ENCODE data around the gene SOWAHA. TPM values are rescaled to one million over a fixed set of nuclear protein-coding genes. Genes with fewer than 3 reads are reported as not detected.

The SOWAHA gene
- total and polyA plus RNA-seq, 2 experiments from 2014 or later = not detected

GRCh38 chr5:132812123-132812765, 858 bp upstream of the SOWAHA start:
- H3K9ac ChIP-seq = no peak overlapping the region

GRCh38 chr5:132813599-132814502, 749 bp downstream of the SOWAHA start:
- H4K20me1 ChIP-seq (ENCODE audit: insufficient read depth) = no peaks in the 10 kb centered on the region
- peaks cover 8% of the 10 kb centered on the region; the same call in 1 of the 2 replicates for H3K4me1 ChIP-seq (ENCODE audit: insufficient read depth)
- in situ Hi-C loops (cut with MboI) = loop anchor here (25.0 kb wide), 1 partner anchor 427 kb away; no protein-coding TSS in a partner anchor
- H3K9me3 ChIP-seq (ENCODE audit: low read depth) = no peaks in the 10 kb centered on the region
- peaks cover 10% of the 10 kb centered on the region for H3F3A ChIP-seq (ENCODE audit: insufficient read depth)
- peak; percentile 47 for DNase-seq
- TF ChIP-seq EZH2 (IDR thresholded peaks at IDR 0.05; ENCODE audit: insufficient read depth, poor library complexity, severe bottlenecking) (no peak), EZH2phosphoT487 (IDR thresholded peaks at IDR 0.05; ENCODE audit: insufficient read depth, low read depth) (0 out of 2 replicates have a peak, but pooled peaks have one; percentile 26)
- peaks cover 23% of the 10 kb centered on the region for H3K27me3 ChIP-seq (replicated peaks; ENCODE audit: insufficient read depth)
- H3K4me2 ChIP-seq (ENCODE audit: unreplicated experiment) = no peak overlapping the region
- no peaks in the 10 kb centered on the region for H3K9me2 ChIP-seq (ENCODE audit: insufficient read depth)
- peak overlapping the region; percentile 34; the same call in 1 of the 2 replicates for H3K4me3 ChIP-seq
- no peaks in the 10 kb centered on the region for H3K36me3 ChIP-seq (ENCODE audit: low read depth)
- 9% methylated on average over 73 to 88 of the region's 110 CpGs for WGBS, 2 experiments (ENCODE audit: low coverage in 1 of 2, low lambda C conversion rate in 2 of 2, missing lambda C conversion rate in 2 of 2)
- no peak overlapping the region for H3K27ac ChIP-seq
- peak overlapping the region; percentile 63 for H2AFZ ChIP-seq
- H3K9ac ChIP-seq = no peak overlapping the region
- no peaks in the 10 kb centered on the region for H3K79me2 ChIP-seq (ENCODE audit: insufficient read depth)

More at GRCh38 chr5:132812123-132812765, 858 bp upstream of the SOWAHA start:
- Histone ChIP-seq H3K79me2 (ENCODE audit: insufficient read depth) (no peaks in the 10 kb centered on the region), H3K9me2 (ENCODE audit: insufficient read depth) (no peaks in the 10 kb centered on the region), H3K27me3 (replicated peaks; ENCODE audit: insufficient read depth) (peaks cover 23% of the 10 kb centered on the region), H3K4me1 (ENCODE audit: insufficient read depth) (peaks cover 8% of the 10 kb centered on the region; the same call in 1 of the 2 replicates), H3K4me3 (no peak overlapping the region), H3K27ac (no peak overlapping the region), H3K4me2 (ENCODE audit: unreplicated experiment) (no peak overlapping the region), H2AFZ (no peak overlapping the region), H3K9me3 (ENCODE audit: low read depth) (no peaks in the 10 kb centered on the region), H3K36me3 (ENCODE audit: low read depth) (no peaks in the 10 kb centered on the region), H3F3A (ENCODE audit: insufficient read depth) (peaks cover 10% of the 10 kb centered on the region), H4K20me1 (ENCODE audit: insufficient read depth) (no peaks in the 10 kb centered on the region)
- DNase-seq = no peak
- no peak for TF ChIP-seq EZH2phosphoT487 (IDR thresholded peaks at IDR 0.05; ENCODE audit: insufficient read depth, low read depth)
- no peak for TF ChIP-seq EZH2 (IDR thresholded peaks at IDR 0.05; ENCODE audit: insufficient read depth, poor library complexity, severe bottlenecking)
- WGBS, 2 experiments (ENCODE audit: low coverage in 1 of 2, low lambda C conversion rate in 2 of 2, missing lambda C conversion rate in 2 of 2) = 69% methylated on average over 17 to 18 of the region's 18 CpGs
- in situ Hi-C loops (cut with MboI) = loop anchor here (25.0 kb wide), 1 partner anchor 425 kb away; no protein-coding TSS in a partner anchor

DNA sequence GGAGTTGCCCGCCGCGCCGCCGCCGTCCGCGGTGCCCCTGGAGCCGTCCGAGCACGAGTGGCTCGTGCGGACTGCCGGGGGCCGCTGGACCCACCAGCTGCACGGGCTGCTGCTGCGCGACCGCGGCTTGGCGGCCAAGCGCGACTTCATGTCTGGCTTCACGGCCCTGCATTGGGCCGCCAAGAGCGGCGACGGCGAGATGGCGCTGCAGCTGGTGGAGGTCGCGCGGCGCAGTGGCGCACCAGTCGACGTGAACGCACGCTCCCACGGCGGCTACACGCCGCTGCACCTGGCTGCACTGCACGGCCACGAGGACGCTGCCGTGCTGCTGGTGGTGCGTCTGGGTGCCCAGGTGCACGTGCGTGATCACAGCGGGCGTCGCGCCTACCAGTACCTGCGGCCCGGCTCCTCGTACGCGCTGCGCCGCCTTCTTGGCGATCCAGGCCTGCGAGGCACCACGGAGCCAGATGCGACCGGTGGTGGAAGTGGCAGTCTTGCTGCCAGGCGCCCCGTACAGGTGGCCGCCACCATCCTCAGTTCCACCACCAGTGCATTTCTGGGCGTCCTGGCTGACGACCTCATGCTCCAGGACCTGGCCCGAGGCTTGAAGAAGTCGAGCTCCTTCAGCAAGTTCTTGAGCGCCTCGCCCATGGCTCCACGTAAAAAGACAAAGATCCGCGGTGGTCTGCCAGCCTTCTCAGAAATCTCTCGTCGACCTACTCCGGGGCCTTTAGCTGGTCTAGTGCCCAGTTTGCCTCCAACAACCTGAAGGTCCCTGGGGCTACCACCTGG, 1.6 kb downstream of the SOWAHA start:
- Histone ChIP-seq H3K79me2 (ENCODE audit: insufficient read depth) (no peaks in the 10 kb centered on the region), H3K36me3 (ENCODE audit: low read depth) (no peaks in the 10 kb centered on the region), H3K9ac (no peak overlapping the region), H3K4me2 (ENCODE audit: unreplicated experiment) (no peak overlapping the region), H2AFZ (no peak overlapping the region), H3K27ac (no peak overlapping the region), H3F3A (ENCODE audit: insufficient read depth) (peaks cover 10% of the 10 kb centered on the region), H3K4me3 (no peak overlapping the region), H3K9me3 (ENCODE audit: low read depth) (no peaks in the 10 kb centered on the region), H3K4me1 (ENCODE audit: insufficient read depth) (peaks cover 8% of the 10 kb centered on the region; the same call in 1 of the 2 replicates), H3K9me2 (ENCODE audit: insufficient read depth) (no peaks in the 10 kb centered on the region), H4K20me1 (ENCODE audit: insufficient read depth) (no peaks in the 10 kb centered on the region), H3K27me3 (replicated peaks; ENCODE audit: insufficient read depth) (peaks cover 23% of the 10 kb centered on the region)
- TF ChIP-seq EZH2 (IDR thresholded peaks at IDR 0.05; ENCODE audit: insufficient read depth, poor library complexity, severe bottlenecking) (no peak), EZH2phosphoT487 (IDR thresholded peaks at IDR 0.05; ENCODE audit: insufficient read depth, low read depth) (no peak)
- no peak for DNase-seq
- in situ Hi-C loops (cut with MboI) = loop anchor here (25.0 kb wide), 1 partner anchor 427 kb away; no protein-coding TSS in a partner anchor
- WGBS, 2 experiments (ENCODE audit: low coverage in 1 of 2, low lambda C conversion rate in 2 of 2, missing lambda C conversion rate in 2 of 2) = 68 to 70% methylated on average over 58 to 81 of the region's 81 CpGs

All from GM23248 (cell line).